SKM-1 (cell line): Measurements from ENCODE around the gene GIPC3.
"Not testable (repeated sequence)": the region's sequence is repeated elsewhere in the genome, so short reads cannot be mapped to it uniquely, and the experiment has no call there.

ENCODE experiments used
- DNase-seq: peaks from one replicate; lab custom pipeline; 2025; ENCODE audit not compliant: unreplicated experiment; lab: John Stamatoyannopoulos, UW

Gene GIPC3

DNA sequence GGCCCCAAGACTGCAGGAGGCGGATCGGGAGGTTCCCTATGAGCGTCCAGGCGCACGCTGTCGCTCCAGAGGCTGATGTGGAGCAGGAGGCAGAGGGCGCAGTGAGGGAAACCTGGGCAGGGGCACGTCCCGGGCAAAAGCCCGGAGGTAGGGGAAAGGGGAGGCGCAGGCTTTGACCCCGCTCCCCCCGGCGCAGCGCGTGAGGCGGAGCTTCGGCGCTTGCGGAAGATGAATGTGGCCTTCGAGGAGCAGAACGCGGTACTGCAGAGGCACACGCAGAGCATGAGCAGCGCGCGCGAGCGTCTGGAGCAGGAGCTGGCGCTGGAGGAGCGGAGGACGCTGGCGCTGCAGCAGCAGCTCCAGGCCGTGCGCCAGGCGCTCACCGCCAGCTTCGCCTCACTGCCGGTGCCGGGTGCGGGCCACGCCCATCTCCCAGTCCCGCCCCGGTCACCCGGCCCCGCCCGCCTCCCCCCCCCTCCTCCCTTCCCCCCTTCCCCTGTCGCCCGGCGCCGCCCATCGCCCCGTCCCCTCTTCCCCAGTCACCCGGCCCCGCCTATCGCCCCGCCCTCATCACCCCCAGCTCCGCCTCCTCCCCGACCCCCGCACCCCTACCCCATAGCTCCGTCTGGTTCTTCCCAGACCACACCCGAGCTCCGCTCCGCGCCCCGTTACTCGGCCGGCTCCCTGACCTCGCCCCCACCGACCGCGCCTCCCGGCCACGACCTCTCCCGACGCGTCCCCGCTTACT is 8.4 kb upstream of the GIPC3 start:
- no peak for DNase-seq

DNA sequence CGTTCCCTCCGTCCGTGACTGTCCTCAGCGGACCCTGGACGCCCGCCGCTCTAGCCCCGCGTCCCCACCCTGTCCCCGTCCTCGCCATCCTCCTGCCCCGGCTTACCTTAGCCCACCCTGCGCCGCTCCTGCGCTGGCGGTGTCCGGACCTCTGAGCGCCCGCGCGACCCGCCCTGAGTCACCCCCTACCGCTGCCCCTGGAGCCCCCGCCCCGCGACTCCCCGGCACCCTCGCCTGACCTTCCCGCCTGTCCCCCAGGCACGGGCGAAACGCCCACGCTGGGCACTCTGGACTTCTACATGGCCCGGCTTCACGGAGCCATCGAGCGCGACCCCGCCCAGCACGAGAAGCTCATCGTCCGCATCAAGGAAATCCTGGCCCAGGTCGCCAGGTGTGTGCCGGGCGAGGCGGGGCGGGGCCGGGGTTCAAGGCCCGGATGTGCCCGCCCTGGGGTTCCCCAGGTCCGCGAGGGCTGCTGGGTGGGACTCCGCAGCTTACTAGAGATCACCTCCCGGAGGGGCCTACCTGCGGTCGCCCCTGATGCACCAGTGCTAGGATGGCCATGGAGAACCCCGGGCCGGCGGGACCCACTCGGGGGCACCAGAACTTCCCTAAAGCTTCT is 7.4 kb upstream of the GIPC3 start:
- no peak for DNase-seq

- no peak for DNase-seq
Observed at GRCh38 chr19:3578390-3578789, 6.9 kb upstream of the GIPC3 start.

DNA sequence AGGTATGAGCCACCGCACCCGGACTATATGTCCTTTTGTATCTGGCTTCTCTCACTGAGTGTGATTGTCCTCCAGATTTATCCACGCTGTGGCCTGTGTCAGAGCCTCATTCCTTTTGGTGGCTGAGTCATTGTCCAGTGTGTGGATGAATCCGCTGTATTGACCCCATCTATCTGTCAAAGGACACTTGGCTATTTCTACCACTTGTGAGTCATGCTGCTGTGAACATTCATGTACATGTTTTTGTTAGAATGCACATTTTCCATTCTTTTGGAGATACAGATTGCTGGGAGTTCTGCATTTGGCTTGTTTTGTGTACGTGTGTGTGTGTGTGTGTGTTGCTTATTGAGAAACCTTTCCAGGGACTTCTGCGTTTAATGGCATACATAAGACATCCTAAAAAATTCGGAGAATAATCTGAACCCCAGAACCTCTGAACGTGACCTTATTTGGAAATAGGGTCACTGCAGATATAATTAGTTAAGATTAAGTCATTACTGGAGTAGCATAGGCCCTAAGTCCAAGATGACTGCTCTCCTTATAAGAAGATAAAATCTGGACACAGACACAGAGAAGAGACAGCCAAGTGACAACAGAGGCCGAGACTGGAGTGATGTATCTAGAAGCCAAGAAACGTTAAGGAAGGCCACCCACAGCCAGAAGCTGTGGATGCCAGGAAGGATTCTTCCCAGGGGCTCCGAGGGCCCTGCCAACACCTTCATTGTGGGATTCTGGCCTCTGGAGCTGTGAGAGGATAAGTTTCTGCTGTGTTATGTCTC is 4.9 kb upstream of the GIPC3 start:
- no peak for DNase-seq

DNA sequence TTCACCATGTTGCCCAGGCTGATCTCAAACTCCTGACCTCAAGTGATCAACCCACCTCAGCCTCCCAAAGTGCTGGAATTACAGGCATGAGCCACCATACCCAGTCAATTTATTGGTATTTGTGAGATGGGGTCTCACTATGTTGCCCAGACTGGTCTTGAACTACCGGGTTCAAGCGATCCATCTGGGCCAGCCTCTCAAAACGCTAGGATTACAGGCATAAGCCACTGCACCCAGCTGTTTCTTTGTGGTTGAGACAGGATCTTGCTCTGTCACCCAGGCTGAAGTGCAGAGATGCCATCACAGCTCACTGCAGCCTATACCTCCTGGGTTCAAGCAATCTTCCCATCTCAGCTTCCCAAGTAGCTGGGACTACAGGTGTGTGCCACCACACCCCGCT is 3.5 kb upstream of the GIPC3 start:
- DNase-seq: not testable (repeated sequence)

DNA sequence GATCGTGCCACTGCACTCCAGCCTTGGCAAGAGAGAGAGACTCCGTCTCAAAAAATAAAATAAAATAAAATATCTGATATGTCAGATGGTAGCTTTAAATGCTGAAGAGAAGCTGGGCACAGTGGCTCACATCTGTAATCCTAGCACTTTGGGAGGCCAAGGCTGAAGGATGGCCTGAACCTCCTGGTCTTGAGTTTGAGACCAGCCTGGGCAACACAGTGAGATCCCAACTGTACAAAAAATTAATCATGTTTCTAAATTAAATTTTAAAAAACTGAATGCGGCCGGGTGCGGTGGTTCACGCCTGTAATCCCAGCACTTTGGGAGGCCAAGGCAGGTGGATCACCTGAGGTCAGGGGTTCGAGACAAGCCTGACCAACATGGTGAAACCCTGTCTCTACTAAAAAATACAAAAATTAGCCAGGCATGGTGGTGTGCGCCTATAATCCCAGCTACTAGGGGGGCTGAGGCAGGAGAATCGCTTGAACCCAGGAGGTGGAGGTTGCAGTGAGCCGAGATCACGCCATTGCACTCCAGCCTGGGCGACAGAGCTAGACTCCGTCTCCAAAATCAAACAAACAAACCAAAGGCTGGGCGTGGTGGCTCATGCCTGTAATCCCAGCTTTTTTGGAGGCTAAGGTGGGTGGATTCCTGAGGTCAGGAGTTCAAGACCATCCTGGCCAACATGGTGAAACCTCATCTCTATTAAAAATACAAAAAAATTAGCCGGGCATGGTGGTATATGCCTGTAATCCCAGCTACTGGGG is 1.1 kb upstream of the GIPC3 start:
- not testable (repeated sequence) for DNase-seq

GRCh38 chr19:3586127-3586626 is 899 bp downstream of the GIPC3 start:
- no peak for DNase-seq

DNA sequence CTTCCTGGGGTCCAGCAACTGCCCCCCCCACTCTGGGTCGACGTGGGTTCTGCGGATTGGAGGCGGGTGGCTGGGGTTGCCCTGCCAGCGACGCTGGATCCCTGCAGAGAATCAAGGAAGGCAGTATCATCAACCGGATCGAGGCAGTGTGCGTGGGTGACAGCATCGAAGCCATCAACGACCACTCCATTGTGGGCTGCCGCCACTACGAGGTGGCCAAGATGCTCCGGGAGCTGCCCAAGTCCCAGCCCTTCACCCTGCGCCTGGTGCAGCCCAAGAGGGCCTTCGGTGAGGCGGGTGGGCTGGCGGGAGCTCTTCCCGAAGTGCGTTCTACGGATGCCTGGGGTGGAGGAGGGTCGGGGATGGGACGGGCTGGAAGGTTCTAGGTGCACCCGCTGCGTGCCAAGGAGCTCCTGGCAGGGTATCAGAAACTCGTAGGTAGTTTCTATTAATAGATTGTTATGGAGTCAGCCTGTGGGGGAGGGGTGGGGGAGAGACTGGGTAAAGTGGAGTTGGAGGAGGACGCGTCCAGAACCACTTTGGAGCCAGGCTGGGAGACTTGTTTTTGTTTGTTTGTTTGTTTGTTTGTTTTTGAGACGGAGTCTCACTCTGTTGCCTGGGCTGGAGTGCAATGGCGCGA is 1.5 kb downstream of the GIPC3 start:
- DNase-seq: no peak

DNA sequence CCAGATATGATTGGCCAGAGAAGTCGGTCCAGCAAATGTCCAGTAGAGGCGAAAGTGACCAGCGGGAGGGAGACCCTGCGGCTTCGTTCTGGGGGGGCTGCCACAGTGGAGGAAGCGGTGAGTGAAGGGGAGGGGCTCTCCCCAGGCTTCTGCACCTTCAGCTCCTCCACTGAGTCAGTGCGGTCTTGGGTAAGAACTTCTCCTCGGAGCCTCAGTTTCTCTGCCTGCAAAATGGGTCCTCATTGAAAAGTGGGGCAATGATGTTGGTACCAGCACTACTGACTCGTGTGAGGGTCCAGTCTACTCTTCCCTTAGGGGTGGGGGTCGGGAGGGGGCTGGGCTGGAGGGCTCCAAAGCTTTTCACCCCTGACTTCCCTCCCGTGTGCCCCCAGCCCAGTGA is 4.2 kb downstream of the GIPC3 start:
- no peak for DNase-seq

DNA sequence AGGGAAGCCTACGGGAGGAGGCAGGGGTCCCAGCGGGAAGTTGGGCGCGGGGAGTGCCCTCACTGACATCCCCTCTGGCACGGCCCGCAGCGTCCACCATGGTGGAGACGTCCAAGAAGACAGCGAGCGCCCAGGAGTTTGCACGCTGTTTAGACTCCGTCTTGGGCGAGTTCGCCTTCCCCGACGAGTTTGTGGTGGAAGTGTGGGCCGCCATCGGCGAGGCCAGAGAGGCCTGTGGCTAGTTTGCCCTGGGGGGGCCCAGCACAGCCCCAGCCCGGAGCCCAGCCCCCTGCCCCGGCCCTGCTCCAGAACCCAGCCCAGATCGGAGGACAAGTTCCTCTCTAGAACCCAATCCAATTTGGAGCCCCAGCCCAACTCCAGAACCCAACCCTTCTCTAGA is 4.7 kb downstream of the GIPC3 start:
- no peak for DNase-seq

DNA sequence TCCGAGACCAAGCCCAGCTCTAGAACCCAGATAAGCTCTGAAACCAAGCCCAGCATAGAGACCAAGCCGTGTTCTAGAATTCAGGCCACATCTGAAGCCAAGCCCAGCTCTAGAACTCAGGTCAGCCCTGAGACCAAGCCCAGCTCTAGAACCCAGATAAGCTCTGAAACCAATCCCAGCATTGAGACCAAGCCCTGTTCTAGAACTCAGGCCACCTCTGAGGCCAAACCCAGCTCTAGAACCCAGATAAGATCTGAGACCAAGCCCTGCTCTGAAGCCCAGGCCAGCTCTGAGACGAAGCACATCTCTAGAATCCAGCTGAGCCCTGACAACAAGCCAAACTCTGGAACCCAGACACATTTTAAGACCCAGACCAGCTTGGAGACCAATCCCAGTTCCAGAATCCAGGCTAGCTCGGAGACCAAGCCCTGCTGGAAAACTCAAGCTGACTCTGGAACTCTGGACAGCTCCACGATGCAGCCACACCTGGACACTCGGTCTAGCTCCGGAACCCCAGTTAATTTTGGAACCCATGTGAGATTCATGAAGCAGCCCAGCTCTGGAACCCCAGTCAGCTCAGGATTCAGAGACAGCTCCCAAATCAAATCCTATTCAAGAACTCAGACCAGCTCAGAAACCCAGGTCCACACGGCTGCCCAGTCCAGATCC is 5.8 kb downstream of the GIPC3 start:
- DNase-seq: no peak

DNA sequence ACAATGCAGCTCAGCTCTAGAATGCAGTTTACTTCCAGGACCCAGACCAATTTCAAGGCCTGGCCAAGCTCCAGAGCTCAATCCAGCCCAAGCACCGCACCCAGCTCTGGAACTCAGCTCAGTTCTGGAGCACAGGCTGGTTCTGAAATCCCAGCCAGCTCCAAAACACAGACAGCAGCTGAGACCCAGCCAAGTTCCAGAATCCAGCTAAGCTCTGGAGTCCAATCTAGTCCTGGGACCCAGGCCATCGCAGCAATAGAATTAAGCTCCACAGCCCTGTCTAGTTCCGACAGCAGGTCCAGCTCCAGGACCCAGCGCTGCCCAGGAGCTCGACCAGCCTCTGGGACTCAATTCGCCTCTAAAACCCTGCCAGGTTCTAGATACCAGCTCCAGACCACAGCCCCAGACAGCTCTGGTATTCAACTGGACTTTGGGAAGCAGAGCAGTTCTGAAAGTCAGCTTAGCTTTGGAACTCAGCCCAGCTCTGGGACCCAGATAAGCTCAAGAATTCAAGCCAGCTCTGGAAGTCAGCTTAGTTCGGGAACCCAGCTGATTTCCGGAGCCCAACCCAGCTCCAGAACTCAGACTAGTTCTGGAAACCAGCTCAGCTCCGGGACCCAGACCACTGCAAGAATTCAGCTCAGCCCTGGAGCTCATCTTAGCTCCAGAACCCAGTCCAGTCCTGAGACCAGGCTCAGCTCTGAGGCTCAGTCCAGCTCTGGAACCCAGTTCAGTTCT is 6.8 kb downstream of the GIPC3 start:
- no peak for DNase-seq

- DNase-seq: no peak
Observed at GRCh38 chr19:3593156-3593555, 7.9 kb downstream of the GIPC3 start.

- no peak for DNase-seq
Observed at GRCh38 chr19:3595521-3596061, 10.3 kb downstream of the GIPC3 start.

- DNase-seq: no peak
Observed at GRCh38 chr19:3599776-3600187, 14.5 kb downstream of the GIPC3 start.

DNA sequence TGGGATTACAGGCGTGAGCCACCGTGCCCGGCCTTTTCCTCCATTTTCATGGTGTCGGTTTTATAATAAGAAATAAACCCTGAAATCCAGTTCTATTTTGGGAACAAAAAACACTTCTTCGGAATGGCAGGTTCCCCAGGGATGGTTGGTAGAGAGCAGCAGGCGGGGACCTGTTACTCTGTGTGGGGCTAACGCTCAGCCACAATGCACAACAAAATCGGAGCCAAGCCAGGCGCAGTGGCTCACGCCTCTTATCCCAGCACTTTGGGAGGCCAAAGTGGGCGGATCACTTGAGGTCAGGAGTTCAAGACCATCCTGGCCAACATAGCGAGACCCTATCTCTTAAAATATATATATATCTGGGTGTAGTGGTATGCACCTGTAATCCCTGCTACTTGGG is 15.7 kb downstream of the GIPC3 start:
- no peak for DNase-seq

GRCh38 chr19:3603121-3603811 is 18.0 kb downstream of the GIPC3 start:
- no peak for DNase-seq

DNA sequence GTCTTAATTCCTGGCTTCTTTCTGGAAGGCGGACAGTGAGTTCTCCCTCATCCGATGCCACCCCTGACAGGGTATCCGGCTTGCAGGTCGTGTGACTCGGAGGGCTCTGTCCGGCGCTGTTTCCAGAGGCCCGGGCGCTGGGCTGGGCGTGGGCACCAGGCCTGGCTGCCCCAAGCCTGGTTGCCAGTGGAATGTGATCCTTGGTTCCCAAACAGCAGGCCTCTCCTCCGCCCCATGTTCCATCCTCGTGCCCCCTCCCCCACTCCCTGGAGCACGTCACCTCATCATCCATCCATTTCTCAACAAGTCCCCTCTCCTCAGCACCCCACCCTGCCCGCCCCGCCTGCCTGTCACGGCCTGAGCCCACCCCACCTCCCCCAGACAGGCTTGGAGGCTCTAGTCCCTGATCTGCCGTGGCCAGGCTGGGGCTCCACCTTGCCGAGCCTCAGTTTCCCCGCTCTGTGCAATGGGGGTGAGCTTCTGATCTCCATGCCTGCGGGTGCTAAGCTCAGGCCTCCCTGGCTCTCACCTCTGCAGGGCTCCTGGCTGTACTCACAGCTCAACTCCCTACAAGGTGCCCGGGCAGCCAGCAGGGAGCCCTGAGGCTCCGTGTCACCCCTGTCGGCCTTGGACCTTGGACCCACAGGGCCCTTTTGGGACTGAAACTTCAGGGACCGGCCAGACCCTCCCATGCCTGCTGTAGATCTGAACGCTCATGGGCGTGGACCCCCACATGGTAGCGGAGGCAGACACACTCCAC is 19.1 kb downstream of the GIPC3 start:
- no peak for DNase-seq
